Stomach (tissue), 4 donors: ENCODE results near the gene ARHGAP10.

Source experiments
- CTCF ChIP-seq, 7 experiments: fragments of 450-650 bp in 4 of 7; fragments of 200-600 bp in 3 of 7; sonication (generic) in 3 of 7; IDR thresholded peaks; one replicate each; pipeline ENCODE4 v1.5.1; 2016 to 2019; ENCODE audit warnings: antibody characterized with exemption in 7 of 7, control low read depth in 2 of 7, mild to moderate bottlenecking in 1 of 7
- POLR2A ChIP-seq, 4 donors: fragments of 450-650 bp; IDR thresholded peaks; one replicate each; pipeline ENCODE4 v1.6.1; 2016; ENCODE audit warnings: antibody characterized with exemption in 4 of 4, control low read depth in 2 of 4, mild to moderate bottlenecking in 1 of 4, moderate library complexity in 1 of 4

- TF ChIP-seq POLR2A (IDR thresholded peaks at IDR 0.05) (no peak), CTCF (IDR thresholded peaks at IDR 0.05) (no peak)
These were observed at the start of gene ARHGAP10 for GRCh38 chr4:147731580-147732517.
